GM12878 (cell line): Measurements from ENCODE around the gene TNP2. TPM values are rescaled to one million over a fixed set of nuclear protein-coding genes. Genes with fewer than 3 reads are reported as not detected.

ENCODE experiments used
- ATAC-seq: fragments of 200-7000 bp; cut with Tn5 transposase; 3 replicates; pipeline ENCODE4 v1.9.1; 2020; ENCODE audit warnings: mild to moderate bottlenecking, moderate library complexity
- BruUV-seq: library from RNA; stranded (reverse); fragments of 400-500 nt; replicated peaks from 2 replicates; lab custom pipeline; 2021; lab: Mats Ljungman, UMichigan
- CTCF ChIA-PET: fragments of 300-600 bp; sonication (Branson Sonifier 250); formaldehyde crosslinking; extraction: SDS; loops from one replicate; lab custom pipeline; 2021; ENCODE audit warnings: inconsistent platforms; lab: Yijun Ruan, JAX
- POLR2A ChIA-PET: fragments of 350-600 bp; formaldehyde crosslinking; extraction: SDS; loops from one replicate; lab custom pipeline; 2021; ENCODE audit warnings: inconsistent platforms; lab: Charles Lee
- RAD21 ChIA-PET: fragments of 300-600 bp; sonication (Branson Sonifier 250); formaldehyde crosslinking; loops from one replicate; lab custom pipeline; 2023; ENCODE audit warnings: antibody characterized with exemption; ENCODE audit not compliant: unreplicated experiment; lab: Charles Lee
- SMC1A ChIA-PET: fragments of 300-600 bp; sonication (Branson Sonifier 250); formaldehyde crosslinking; loops from one replicate; lab custom pipeline; 2023; ENCODE audit not compliant: unreplicated experiment, uncharacterized antibody; lab: Charles Lee
- DNase-seq: peaks from one replicate; pipeline ENCODE4 v3.0.0-alpha.2; 2011; ENCODE audit warnings: low read depth, low spot score
- FAIRE-seq: peaks from 3 replicates; lab custom pipeline; 2011; peaks lifted over from hg19 to GRCh38; lab: Jason Lieb, UNC
- H2AFZ ChIP-seq: 2 replicates; pipeline ENCODE4 v1.6.0; 2011; ENCODE audit warnings: low read depth, low read length, control low read depth; ENCODE audit not compliant: control insufficient read depth
- H3K27ac ChIP-seq: 2 replicates; pipeline ENCODE4 v1.5.1; 2011; ENCODE audit warnings: control low read depth; ENCODE audit not compliant: control insufficient read depth, insufficient read depth
- H3K27me3 ChIP-seq, 2 experiments: replicated peaks in 1 of 2; 2 replicates each; pipeline versions ENCODE4 v1.6.0 to v1.6.1; 2011; ENCODE audit warnings: low read length in 1 of 2; ENCODE audit not compliant: control insufficient read depth in 2 of 2, insufficient read depth in 2 of 2
- H3K36me3 ChIP-seq, 2 experiments: 2 replicates each; pipeline ENCODE4 v1.5.1; 2011; ENCODE audit warnings: low read length in 1 of 2; ENCODE audit not compliant: control insufficient read depth in 2 of 2, insufficient read depth in 2 of 2
- H3K4me1 ChIP-seq: 2 replicates; pipeline ENCODE4 v1.6.1; 2011; ENCODE audit warnings: mild to moderate bottlenecking, low read length, moderate library complexity, mixed read lengths; ENCODE audit not compliant: control insufficient read depth, insufficient read depth
- H3K4me2 ChIP-seq: 2 replicates; pipeline ENCODE4 v1.6.0; 2011; ENCODE audit warnings: control low read depth; ENCODE audit not compliant: control insufficient read depth, insufficient read depth
- H3K4me3 ChIP-seq: fragments of 200-600 bp; sonication (generic); 2 replicates; pipeline ENCODE4 v1.5.1; 2016
- H3K79me2 ChIP-seq: 2 replicates; pipeline ENCODE4 v1.6.0; 2011; ENCODE audit warnings: low read length; ENCODE audit not compliant: control insufficient read depth, insufficient read depth
- H3K9ac ChIP-seq: 2 replicates; pipeline ENCODE4 v1.8.0; 2011; ENCODE audit warnings: low read length, control low read depth, mixed read lengths; ENCODE audit not compliant: control insufficient read depth, insufficient read depth
- H3K9me3 ChIP-seq: replicated peaks from 3 replicates; pipeline ENCODE4 v1.5.1; 2011; ENCODE audit warnings: mild to moderate bottlenecking, low read length; ENCODE audit not compliant: control insufficient read depth, insufficient read depth
- H4K20me1 ChIP-seq: 2 replicates; pipeline ENCODE4 v1.6.0; 2011; ENCODE audit not compliant: control insufficient read depth, insufficient read depth
- SIN3A ChIP-seq: IDR thresholded peaks from 2 replicates; pipeline ENCODE4 v1.6.1; 2012; ENCODE audit warnings: low read depth, low read length, improper control_type of control experiment
- SPI1 ChIP-seq: IDR thresholded peaks from 2 replicates; pipeline ENCODE4 v1.6.1; 2011; ENCODE audit warnings: low read depth, mild to moderate bottlenecking, low read length, moderate library complexity, borderline replicate concordance; ENCODE audit not compliant: insufficient read depth
- WGBS: methylation state at CpG from one replicate; pipeline ENCODE4 v1.1.6; 2016; ENCODE audit warnings: low lambda C conversion rate; ENCODE audit not compliant: insufficient replicate concordance, insufficient coverage; ENCODE audit errors: missing lambda C conversion rate; 5-methylcytosine and 5-hydroxymethylcytosine counted together
- in situ Hi-C: fragments of 300-500 bp; cut with MboI; formaldehyde crosslinking; loops from 9 replicates; pipeline ENCODE4 v1.14.3; 2018; ENCODE audit warnings: mixed read lengths
- intact Hi-C: fragments of 100-400 bp; cut with micrococcal nuclease; formaldehyde crosslinking; loops from one replicate; pipeline ENCODE4 v1.14.2; 2022; ENCODE audit not compliant: unreplicated experiment
- polyA plus RNA-seq, 11 experiments: library from polyadenylated mRNA; depleted of rRNA in 4 of 11; unstranded in 6 of 11; stranded (reverse) in 5 of 11; fragments of >200 nt; fragmentation: Nextera tagmentation in 4 of 11; fragmentation: Illumina TruSeq in 1 of 11; extraction: Ambion mirVana in 4 of 11; extraction: Trizol in 1 of 11; gene quantifications; 1 replicate in 1 of 11; 2 replicates in 10 of 11; pipeline versions ENCODE4 v1.2.1 to v1.2.3, GENCODE V29; 2011 to 2016; ENCODE audit warnings: inconsistent platforms in 2 of 11, missing spikeins in 2 of 11, low read depth in 1 of 11
- total RNA-seq, 4 experiments: library from RNA; depleted of rRNA in 3 of 4; stranded (reverse); fragments of >200 nt in 3 of 4; fragmentation: Illumina TruSeq in 1 of 4; extraction: Trizol in 1 of 4; gene quantifications; 2 replicates each; pipeline versions ENCODE4 v1.2.1 to v1.2.3, GENCODE V29; 2013 to 2021
- TF ChIP-seq, protein P1 (sequence below): IDR thresholded peaks from 2 replicates; pipeline ENCODE4 v1.6.1; 2012; ENCODE audit warnings: improper control_type of control experiment, low read depth, low read length; ENCODE audit not compliant: insufficient replicate concordance

TNP2 gene
- total and polyA plus RNA-seq, 10 of the 15 experiments (the other 5 are each of a cell fraction or from before 2014, with no cell fraction given): not detected

- H3K4me3 ChIP-seq: no peak overlapping the region
- ATAC-seq (peak; percentile 14; the same call in 2 of the 3 replicates), FAIRE-seq (no peak), DNase-seq (no peak)
- intact Hi-C loops (no loop called here), in situ Hi-C loops (no loop called here)
- no peaks in the 10 kb centered on the region for H4K20me1 ChIP-seq
- no peaks in the 10 kb centered on the region for H3K9me3 ChIP-seq
- TF ChIP-seq SIN3A: no peak
- peak; percentile 47; the same call in 1 of the 2 replicates for TF ChIP-seq SPI1
- TF ChIP-seq, protein P1, sequence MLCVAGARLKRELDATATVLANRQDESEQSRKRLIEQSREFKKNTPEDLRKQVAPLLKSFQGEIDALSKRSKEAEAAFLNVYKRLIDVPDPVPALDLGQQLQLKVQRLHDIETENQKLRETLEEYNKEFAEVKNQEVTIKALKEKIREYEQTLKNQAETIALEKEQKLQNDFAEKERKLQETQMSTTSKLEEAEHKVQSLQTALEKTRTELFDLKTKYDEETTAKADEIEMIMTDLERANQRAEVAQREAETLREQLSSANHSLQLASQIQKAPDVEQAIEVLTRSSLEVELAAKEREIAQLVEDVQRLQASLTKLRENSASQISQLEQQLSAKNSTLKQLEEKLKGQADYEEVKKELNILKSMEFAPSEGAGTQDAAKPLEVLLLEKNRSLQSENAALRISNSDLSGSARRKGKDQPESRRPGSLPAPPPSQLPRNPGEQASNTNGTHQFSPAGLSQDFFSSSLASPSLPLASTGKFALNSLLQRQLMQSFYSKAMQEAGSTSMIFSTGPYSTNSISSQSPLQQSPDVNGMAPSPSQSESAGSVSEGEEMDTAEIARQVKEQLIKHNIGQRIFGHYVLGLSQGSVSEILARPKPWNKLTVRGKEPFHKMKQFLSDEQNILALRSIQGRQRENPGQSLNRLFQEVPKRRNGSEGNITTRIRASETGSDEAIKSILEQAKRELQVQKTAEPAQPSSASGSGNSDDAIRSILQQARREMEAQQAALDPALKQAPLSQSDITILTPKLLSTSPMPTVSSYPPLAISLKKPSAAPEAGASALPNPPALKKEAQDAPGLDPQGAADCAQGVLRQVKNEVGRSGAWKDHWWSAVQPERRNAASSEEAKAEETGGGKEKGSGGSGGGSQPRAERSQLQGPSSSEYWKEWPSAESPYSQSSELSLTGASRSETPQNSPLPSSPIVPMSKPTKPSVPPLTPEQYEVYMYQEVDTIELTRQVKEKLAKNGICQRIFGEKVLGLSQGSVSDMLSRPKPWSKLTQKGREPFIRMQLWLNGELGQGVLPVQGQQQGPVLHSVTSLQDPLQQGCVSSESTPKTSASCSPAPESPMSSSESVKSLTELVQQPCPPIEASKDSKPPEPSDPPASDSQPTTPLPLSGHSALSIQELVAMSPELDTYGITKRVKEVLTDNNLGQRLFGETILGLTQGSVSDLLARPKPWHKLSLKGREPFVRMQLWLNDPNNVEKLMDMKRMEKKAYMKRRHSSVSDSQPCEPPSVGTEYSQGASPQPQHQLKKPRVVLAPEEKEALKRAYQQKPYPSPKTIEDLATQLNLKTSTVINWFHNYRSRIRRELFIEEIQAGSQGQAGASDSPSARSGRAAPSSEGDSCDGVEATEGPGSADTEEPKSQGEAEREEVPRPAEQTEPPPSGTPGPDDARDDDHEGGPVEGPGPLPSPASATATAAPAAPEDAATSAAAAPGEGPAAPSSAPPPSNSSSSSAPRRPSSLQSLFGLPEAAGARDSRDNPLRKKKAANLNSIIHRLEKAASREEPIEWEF: no peak
- H3K9ac ChIP-seq: no peak overlapping the region
- RAD21 ChIA-PET: interaction anchor here (1.2 kb wide), 2 partner anchors 19 to 32 kb away, joined by 3 to 6 read pairs; no protein-coding TSS in a partner anchor
- WGBS: 50% methylated on average over 7 of the region's 7 CpGs
- H3K79me2 ChIP-seq: no peaks in the 10 kb centered on the region
- H3K27ac ChIP-seq: no peak overlapping the region
- H3K4me2 ChIP-seq: no peak overlapping the region
- H3K27me3 ChIP-seq: no peaks in the 10 kb centered on the region
- no TSS peak for BruUV-seq
- SMC1A ChIA-PET: interaction anchor here (1.1 to 1.4 kb wide), 3 partner anchors 18 to 45 kb away, joined by 3 to 4 read pairs (median 4); no protein-coding TSS in a partner anchor
- no peaks in the 10 kb centered on the region for H3K4me1 ChIP-seq
- POLR2A ChIA-PET: no interaction called here
- H2AFZ ChIP-seq: no peak overlapping the region; the same call in 1 of the 2 replicates
- CTCF ChIA-PET: interaction anchor here (0.6 to 0.8 kb wide), 2 partner anchors 17 to 72 kb away, joined by 3 read pairs; no protein-coding TSS in a partner anchor
- no peaks in the 10 kb centered on the region for H3K36me3 ChIP-seq
Measured at GRCh38 chr16:11278681-11279628, 9.8 kb upstream of the TNP2 start.
